PC-9 (cell line): Measurements from ENCODE around the gene CCDC144A. TPM values are rescaled to one million over a fixed set of nuclear protein-coding genes. Genes with fewer than 3 reads are reported as not detected.
"Not testable (repeated sequence)": the region's sequence is repeated elsewhere in the genome, so short reads cannot be mapped to it uniquely, and the experiment has no call there.

Experiments used
- BruUV-seq: library from RNA; stranded (reverse); fragments of 400-500 nt; replicated peaks from 2 replicates; lab custom pipeline; 2021; lab: Mats Ljungman, UMichigan
- CTCF ChIA-PET: fragments of 300-600 bp; sonication (Branson Sonifier 250); formaldehyde crosslinking; loops from one replicate; lab custom pipeline; 2022; ENCODE audit warnings: antibody characterized with exemption; lab: Charles Lee
- POLR2A ChIA-PET: fragments of 300-600 bp; sonication (Branson Sonifier 250); formaldehyde crosslinking; loops from one replicate; lab custom pipeline; 2022; ENCODE audit warnings: antibody characterized with exemption; ENCODE audit not compliant: unreplicated experiment; lab: Charles Lee
- DNase-seq, 2 experiments: peaks; one replicate each; pipeline versions ENCODE4 v3.0.0 to v3.0.0-alpha.2; 2015 to 2022; ENCODE audit warnings: mixed read lengths in 1 of 2
- H2AFZ ChIP-seq: fragments of 200-600 bp; sonication (generic); 2 replicates; pipeline ENCODE4 v1.8.1; 2017; ENCODE audit warnings: antibody characterized with exemption
- H3F3A ChIP-seq: fragments of 200-600 bp; sonication (generic); 2 replicates; pipeline ENCODE4 v1.8.1; 2017; ENCODE audit warnings: antibody characterized with exemption, mild to moderate bottlenecking, low read depth; ENCODE audit not compliant: insufficient read depth
- H3K27ac ChIP-seq: fragments of 200-600 bp; sonication (generic); 2 replicates; pipeline ENCODE4 v1.6.1; 2016; ENCODE audit warnings: mixed run types
- H3K27me3 ChIP-seq: fragments of 200-600 bp; sonication (generic); 2 replicates; pipeline ENCODE4 v1.6.1; 2016; ENCODE audit warnings: low read depth, mixed run types; ENCODE audit not compliant: insufficient read depth
- H3K36me3 ChIP-seq: fragments of 200-600 bp; sonication (generic); 2 replicates; pipeline ENCODE4 v1.6.1; 2016; ENCODE audit warnings: low read depth, mixed run types
- H3K4me1 ChIP-seq: fragments of 200-600 bp; sonication (generic); replicated peaks from 2 replicates; pipeline ENCODE4 v1.6.1; 2016; ENCODE audit warnings: mixed run types; ENCODE audit not compliant: insufficient read depth
- H3K4me2 ChIP-seq: fragments of 200-600 bp; sonication (generic); 2 replicates; pipeline ENCODE4 v1.6.1; 2017; ENCODE audit warnings: mixed run types
- H3K4me3 ChIP-seq: fragments of 200-600 bp; sonication (generic); 2 replicates; pipeline ENCODE4 v1.6.1; 2016; ENCODE audit warnings: mixed run types
- H3K79me2 ChIP-seq: fragments of 200-600 bp; sonication (generic); 2 replicates; pipeline ENCODE4 v1.6.1; 2017; ENCODE audit warnings: low read depth, mixed run types
- H3K9me2 ChIP-seq: fragments of 200-600 bp; sonication (generic); 2 replicates; pipeline ENCODE4 v1.8.1; 2017; ENCODE audit warnings: mild to moderate bottlenecking; ENCODE audit not compliant: insufficient read depth
- H3K9me3 ChIP-seq: fragments of 200-600 bp; sonication (generic); 2 replicates; pipeline ENCODE4 v1.8.1; 2016; ENCODE audit warnings: low read depth; ENCODE audit not compliant: insufficient read depth
- H4K20me1 ChIP-seq: fragments of 200-600 bp; sonication (generic); 2 replicates; pipeline ENCODE4 v1.8.1; 2017; ENCODE audit not compliant: insufficient read depth
- EZH2 ChIP-seq: fragments of 200-600 bp; sonication (generic); IDR thresholded peaks from 2 replicates; pipeline ENCODE4 v1.8.0; 2017; ENCODE audit warnings: antibody characterized with exemption, low read depth
- intact Hi-C: fragments of 100-400 bp; cut with micrococcal nuclease; formaldehyde crosslinking; loops from one replicate; pipeline ENCODE4 v1.10.0; 2022; ENCODE audit not compliant: unreplicated experiment
- total RNA-seq: library from RNA; stranded (reverse); gene quantifications from 2 replicates; pipeline ENCODE4 v1.2.3, GENCODE V29; 2021
- TF ChIP-seq, protein P1 (sequence below): fragments of 200-600 bp; sonication (generic); conservative IDR thresholded peaks from 2 replicates; pipeline ENCODE4 v1.6.1; 2017; ENCODE audit warnings: mixed run types, antibody characterized with exemption, mild to moderate bottlenecking, moderate library complexity

CCDC144A gene
- total RNA-seq, 1 experiment from 2014 or later = 5.5 TPM

GRCh38 chr17:16662936-16663335 lies 27.1 kb upstream of the CCDC144A start:
- intact Hi-C loops = no loop called here
- TF ChIP-seq, protein P1, sequence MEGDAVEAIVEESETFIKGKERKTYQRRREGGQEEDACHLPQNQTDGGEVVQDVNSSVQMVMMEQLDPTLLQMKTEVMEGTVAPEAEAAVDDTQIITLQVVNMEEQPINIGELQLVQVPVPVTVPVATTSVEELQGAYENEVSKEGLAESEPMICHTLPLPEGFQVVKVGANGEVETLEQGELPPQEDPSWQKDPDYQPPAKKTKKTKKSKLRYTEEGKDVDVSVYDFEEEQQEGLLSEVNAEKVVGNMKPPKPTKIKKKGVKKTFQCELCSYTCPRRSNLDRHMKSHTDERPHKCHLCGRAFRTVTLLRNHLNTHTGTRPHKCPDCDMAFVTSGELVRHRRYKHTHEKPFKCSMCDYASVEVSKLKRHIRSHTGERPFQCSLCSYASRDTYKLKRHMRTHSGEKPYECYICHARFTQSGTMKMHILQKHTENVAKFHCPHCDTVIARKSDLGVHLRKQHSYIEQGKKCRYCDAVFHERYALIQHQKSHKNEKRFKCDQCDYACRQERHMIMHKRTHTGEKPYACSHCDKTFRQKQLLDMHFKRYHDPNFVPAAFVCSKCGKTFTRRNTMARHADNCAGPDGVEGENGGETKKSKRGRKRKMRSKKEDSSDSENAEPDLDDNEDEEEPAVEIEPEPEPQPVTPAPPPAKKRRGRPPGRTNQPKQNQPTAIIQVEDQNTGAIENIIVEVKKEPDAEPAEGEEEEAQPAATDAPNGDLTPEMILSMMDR = no peak
- TF ChIP-seq EZH2 = no peak
- H3K27ac ChIP-seq = no peak overlapping the region
- no peaks in the 10 kb centered on the region for H3K27me3 ChIP-seq
- H3K4me3 ChIP-seq = no peak overlapping the region
- DNase-seq = no peak
- CTCF ChIA-PET = no interaction called here
- no peaks in the 10 kb centered on the region for H3K36me3 ChIP-seq
- POLR2A ChIA-PET = no interaction called here
- peaks cover 3% of the 10 kb centered on the region; the same call in 1 of the 2 replicates for H3F3A ChIP-seq
- H2AFZ ChIP-seq = no peak overlapping the region
- no peaks in the 10 kb centered on the region for H3K4me1 ChIP-seq
- H4K20me1 ChIP-seq = no peaks in the 10 kb centered on the region
- no peaks in the 10 kb centered on the region for H3K9me3 ChIP-seq
- no peaks in the 10 kb centered on the region for H3K79me2 ChIP-seq
- no peak overlapping the region for H3K4me2 ChIP-seq
- no peaks in the 10 kb centered on the region for H3K9me2 ChIP-seq
- no TSS peak for BruUV-seq

DNA sequence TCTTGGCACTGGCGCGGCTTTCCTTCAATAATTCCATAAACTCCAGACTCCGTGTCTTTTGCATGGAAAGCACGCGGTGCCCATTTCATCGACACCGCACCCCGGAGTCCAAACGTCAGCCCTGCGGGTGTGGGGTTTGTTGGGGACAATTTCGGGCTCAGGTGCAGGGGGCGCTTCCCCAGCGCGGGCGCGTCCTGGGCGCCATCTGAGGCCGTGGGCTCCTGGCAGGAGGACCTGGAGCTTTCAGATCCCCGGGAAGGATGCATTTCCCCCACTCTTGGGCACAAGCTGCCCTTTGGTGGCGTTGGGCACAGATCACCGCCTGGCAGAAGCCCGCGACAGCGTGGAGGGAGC lies 23.5 kb upstream of the CCDC144A start:
- H3K9me3 ChIP-seq, H4K20me1 ChIP-seq, H3K4me2 ChIP-seq, H3K36me3 ChIP-seq, H3K79me2 ChIP-seq, H3K27ac ChIP-seq, H3F3A ChIP-seq, CTCF ChIA-PET, H3K27me3 ChIP-seq, H3K9me2 ChIP-seq, BruUV-seq, H3K4me3 ChIP-seq, intact Hi-C loops, POLR2A ChIA-PET, H2AFZ ChIP-seq, DNase-seq, H3K4me1 ChIP-seq: not testable (repeated sequence)

DNA sequence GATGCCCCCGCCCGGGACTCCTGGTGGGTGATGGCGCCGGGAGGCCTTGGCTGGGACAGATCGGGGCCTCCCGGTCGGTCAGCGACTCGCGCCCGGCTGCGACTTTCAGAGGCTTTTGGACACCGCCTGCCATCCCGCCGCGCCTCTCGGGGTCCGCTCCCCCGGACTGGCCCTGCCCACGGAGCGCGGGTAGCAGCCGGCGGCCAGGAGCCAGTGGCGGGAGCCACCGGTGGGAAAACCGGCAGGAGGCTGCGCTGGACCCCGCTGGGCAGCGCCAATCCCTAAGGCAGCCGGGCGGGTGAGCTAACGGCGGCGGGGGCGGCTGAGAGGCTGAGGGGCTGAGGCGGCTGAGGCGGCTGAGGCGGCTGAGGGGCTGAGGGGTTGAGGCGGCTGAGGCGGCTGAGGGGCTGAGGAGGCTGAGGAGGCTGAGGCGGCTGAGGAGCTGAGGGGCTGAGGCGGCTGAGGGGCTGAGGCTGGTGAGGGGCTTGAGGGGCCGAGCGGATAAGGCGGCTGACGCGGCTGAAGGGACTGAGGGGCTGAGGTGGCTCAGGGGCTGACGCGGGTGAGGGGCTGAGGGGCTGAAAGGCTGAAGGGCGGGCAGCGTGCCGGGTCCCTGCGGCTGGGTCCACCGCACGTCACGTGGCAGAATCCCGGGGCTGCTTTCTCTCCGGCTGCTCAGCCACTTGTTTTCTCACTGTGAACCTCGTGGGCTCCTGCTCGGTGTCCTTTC lies 23.0 kb upstream of the CCDC144A start:
- H4K20me1 ChIP-seq, H3K4me3 ChIP-seq, H3K9me3 ChIP-seq, BruUV-seq, H3F3A ChIP-seq, H3K79me2 ChIP-seq, H3K27me3 ChIP-seq, H3K4me2 ChIP-seq, H3K4me1 ChIP-seq, CTCF ChIA-PET, intact Hi-C loops, DNase-seq, H3K36me3 ChIP-seq, H3K9me2 ChIP-seq, H3K27ac ChIP-seq, POLR2A ChIA-PET, H2AFZ ChIP-seq: not testable (repeated sequence)

- ChIA-PET CTCF (no interaction called here), POLR2A (no interaction called here)
- Histone ChIP-seq H3F3A (no peaks in the 10 kb centered on the region), H4K20me1 (no peaks in the 10 kb centered on the region), H2AFZ (no peak overlapping the region), H3K9me2 (no peaks in the 10 kb centered on the region), H3K36me3 (no peaks in the 10 kb centered on the region), H3K4me3 (no peak overlapping the region), H3K4me1 (no peaks in the 10 kb centered on the region), H3K4me2 (no peak overlapping the region), H3K27ac (no peak overlapping the region), H3K9me3 (no peaks in the 10 kb centered on the region), H3K79me2 (no peaks in the 10 kb centered on the region), H3K27me3 (no peaks in the 10 kb centered on the region)
- no peak for DNase-seq
- BruUV-seq = no TSS peak
- TF ChIP-seq EZH2 = no peak
- TF ChIP-seq, protein P1 = no peak
- intact Hi-C loops = no loop called here
These were observed 13.3 kb upstream of the CCDC144A start for GRCh38 chr17:16676676-16677268.

GRCh38 chr17:16683290-16684138 lies 6.5 kb upstream of the CCDC144A start:
- DNase-seq, H2AFZ ChIP-seq, H3K79me2 ChIP-seq, CTCF ChIA-PET, POLR2A ChIA-PET, H3K9me3 ChIP-seq, H3K4me1 ChIP-seq, H3F3A ChIP-seq, H3K27me3 ChIP-seq, H3K4me2 ChIP-seq, BruUV-seq, H3K36me3 ChIP-seq, intact Hi-C loops, H3K4me3 ChIP-seq, H4K20me1 ChIP-seq, H3K27ac ChIP-seq, H3K9me2 ChIP-seq: not testable (repeated sequence)
